ENCODE measurements around the gene EIF1AX. TPM values are rescaled to one million over a fixed set of nuclear protein-coding genes. Genes with fewer than 3 reads are reported as not detected.

EIF1AX gene, protein sequence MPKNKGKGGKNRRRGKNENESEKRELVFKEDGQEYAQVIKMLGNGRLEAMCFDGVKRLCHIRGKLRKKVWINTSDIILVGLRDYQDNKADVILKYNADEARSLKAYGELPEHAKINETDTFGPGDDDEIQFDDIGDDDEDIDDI
- total RNA-seq (10 to 100 TPM; 26.9 to 27.6 TPM), polyA plus RNA-seq (ENCODE audit: insufficient read depth, low read depth, low replicate concordance) (53.1 TPM)
- long read RNA-seq, donor 1, full-length matches to known transcripts = 57 of 68 reads
- long read RNA-seq, donor 1, partial matches to known transcripts = 11 of 68 reads
- long read RNA-seq, donor 1, other reads (novel, unspliced or antisense) = 0 of 68 reads
- long read RNA-seq, donor 2, full-length matches to known transcripts = 38 of 38 reads
- long read RNA-seq, donor 2, partial matches to known transcripts = 0 of 38 reads
- long read RNA-seq, donor 2, other reads (novel, unspliced or antisense) = 0 of 38 reads

DNA sequence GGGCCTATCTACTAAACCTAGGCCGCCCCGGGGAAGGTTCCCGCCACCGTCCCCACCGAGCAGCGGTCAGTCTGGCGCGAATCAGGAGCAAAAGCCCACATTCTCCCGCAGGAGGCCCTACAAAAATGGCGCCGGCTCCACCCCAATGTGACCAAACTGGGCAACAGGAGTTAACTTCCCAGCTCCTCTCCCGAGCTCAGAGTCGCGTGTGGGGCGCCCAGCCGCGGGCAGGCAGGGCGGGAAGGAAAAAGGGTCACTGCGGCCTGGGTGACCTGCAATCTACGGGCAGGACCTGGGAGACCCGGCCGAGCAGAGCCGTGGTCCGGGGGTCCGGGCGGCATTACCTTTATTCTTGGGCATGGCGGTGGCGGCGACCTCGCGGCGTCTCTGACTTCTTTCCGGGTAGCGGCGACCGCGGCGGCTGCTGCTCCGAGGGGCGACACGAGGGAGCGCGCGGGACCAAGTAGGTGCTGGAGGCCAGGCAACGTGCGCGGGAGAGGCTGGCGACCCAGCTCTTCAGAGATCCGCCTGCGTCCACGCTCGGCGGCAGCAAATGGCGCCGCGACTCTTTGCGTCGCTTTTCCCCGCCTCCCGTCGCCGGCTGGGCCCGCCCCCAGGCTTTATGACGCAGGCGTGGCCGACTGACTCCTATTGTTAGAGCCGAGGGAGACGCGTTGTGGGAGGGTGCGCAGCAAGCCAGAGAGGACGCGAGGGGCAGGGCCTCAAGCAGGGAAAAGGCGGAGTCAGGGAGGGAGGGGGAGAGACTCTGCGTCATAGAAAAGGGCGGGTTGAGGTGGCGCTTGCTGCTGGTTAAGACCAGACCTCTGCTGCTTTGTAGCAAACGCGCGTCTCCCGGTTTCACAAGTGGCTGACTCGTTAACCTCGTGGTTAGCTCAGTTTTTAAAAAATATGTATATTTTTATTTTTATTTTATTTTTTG is at the start of gene EIF1AX:
EIF1AX (minus strand) TSS at position 558 of the 940 bp plus-strand sequence; CDS start at position 360, 198 bp downstream.
- no peaks in the 10 kb centered on the region for H3K27me3 ChIP-seq
- H3K27ac ChIP-seq = peak within 1 kb of the TSS; percentile 77 to 88
- H3K4me1 ChIP-seq = no peaks in the 10 kb centered on the region
- 0% methylated on average over 3 to 29 of the region's 82 CpGs for WGBS, 2 donors
- H3K36me3 ChIP-seq (ENCODE audit: low read depth, missing control alignments) = no peaks in the 10 kb centered on the region
- no peaks in the 10 kb centered on the region for H3K9me3 ChIP-seq
- DNase-seq = peak; percentile 97
- TF ChIP-seq, protein P1, sequence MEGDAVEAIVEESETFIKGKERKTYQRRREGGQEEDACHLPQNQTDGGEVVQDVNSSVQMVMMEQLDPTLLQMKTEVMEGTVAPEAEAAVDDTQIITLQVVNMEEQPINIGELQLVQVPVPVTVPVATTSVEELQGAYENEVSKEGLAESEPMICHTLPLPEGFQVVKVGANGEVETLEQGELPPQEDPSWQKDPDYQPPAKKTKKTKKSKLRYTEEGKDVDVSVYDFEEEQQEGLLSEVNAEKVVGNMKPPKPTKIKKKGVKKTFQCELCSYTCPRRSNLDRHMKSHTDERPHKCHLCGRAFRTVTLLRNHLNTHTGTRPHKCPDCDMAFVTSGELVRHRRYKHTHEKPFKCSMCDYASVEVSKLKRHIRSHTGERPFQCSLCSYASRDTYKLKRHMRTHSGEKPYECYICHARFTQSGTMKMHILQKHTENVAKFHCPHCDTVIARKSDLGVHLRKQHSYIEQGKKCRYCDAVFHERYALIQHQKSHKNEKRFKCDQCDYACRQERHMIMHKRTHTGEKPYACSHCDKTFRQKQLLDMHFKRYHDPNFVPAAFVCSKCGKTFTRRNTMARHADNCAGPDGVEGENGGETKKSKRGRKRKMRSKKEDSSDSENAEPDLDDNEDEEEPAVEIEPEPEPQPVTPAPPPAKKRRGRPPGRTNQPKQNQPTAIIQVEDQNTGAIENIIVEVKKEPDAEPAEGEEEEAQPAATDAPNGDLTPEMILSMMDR (IDR thresholded peaks at IDR 0.05) = no peak
- TF ChIP-seq POLR2A (IDR thresholded peaks at IDR 0.05) = peak; percentile 4
- intact Hi-C loops (cut with DNase I; ENCODE audit: low total_unique reads) = loop anchor here (5.0 kb wide), 1 partner anchor 126 kb away; the partner anchor contains the start of gene RPS6KA3
- H3K4me3 ChIP-seq = peak within 1 kb of the TSS; percentile 69 to 81

DNA sequence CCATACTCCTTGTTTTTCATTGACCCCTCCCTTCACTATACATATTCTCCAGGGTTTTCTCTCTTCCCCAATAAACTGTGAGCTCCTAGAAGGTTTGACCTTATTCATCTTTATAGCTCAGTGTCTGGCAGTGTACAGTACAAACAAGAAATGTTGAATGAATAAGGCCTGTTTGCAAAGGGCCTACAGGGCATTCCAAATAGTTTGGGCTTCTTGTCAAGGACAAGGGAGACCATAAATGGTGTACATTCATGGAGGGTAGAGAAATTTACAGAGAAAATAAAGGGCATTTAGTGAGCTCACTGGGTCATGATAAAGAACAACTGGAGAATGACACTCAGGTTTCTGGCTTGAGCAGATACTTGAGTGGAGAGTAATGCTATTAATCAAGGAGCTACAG is 47.5 kb upstream of the EIF1AX start:
- H3K9me3 ChIP-seq = no peaks in the 10 kb centered on the region
- intact Hi-C loops (cut with DNase I; ENCODE audit: low total_unique reads) = no loop called here
- DNase-seq = no peak
- H3K4me3 ChIP-seq = no peak overlapping the region
- H3K27ac ChIP-seq = no peak overlapping the region
- H3K36me3 ChIP-seq (ENCODE audit: low read depth, missing control alignments) = no peaks in the 10 kb centered on the region
- TF ChIP-seq POLR2A (IDR thresholded peaks at IDR 0.05) = no peak
- TF ChIP-seq, protein P1 (IDR thresholded peaks at IDR 0.05) = no peak
- H3K4me1 ChIP-seq = no peaks in the 10 kb centered on the region
- no peaks in the 10 kb centered on the region for H3K27me3 ChIP-seq

DNA sequence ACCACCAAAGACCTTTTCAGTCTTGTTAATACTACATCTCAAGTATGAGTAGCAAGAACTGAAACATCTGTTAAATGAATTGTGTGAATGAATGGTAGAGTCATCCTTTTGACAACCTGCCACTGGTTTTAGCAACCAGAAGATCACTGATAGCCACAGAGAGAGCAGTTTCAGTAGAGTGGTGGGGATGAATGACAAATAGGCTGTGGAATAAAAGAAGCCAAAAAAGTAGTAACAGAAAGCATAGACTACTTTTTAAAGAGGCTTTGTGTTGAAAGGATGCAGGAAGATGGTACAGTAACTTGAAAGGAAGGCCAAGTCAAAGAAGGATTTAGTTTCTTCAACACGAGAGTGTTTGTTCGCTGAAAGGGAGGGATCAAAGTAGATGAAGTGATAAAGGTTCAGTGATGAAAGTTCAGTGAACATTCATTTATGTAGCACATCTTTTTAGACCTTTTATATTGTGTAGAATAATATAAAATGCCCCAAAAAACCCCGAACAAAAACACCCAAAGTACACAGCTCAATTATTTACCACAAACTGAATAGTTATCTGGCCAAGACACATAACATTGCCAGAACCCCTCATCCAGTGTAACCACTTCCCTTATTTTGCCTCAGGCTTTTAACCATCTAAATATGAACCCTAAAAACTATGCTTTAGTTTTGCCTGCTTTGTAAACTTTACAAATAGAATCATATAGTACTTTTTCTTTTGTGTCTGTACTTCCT is 40.1 kb upstream of the EIF1AX start:
- H3K4me3 ChIP-seq = no peak overlapping the region
- no peaks in the 10 kb centered on the region for H3K4me1 ChIP-seq
- H3K27me3 ChIP-seq = no peaks in the 10 kb centered on the region
- no peaks in the 10 kb centered on the region for H3K9me3 ChIP-seq
- intact Hi-C loops (cut with DNase I; ENCODE audit: low total_unique reads) = no loop called here
- no peak for DNase-seq
- 75 to 94% methylated on average over 3 of the region's 3 CpGs for WGBS, 2 donors
- TF ChIP-seq, protein P1 (IDR thresholded peaks at IDR 0.05) = no peak
- TF ChIP-seq POLR2A (IDR thresholded peaks at IDR 0.05) = no peak
- H3K36me3 ChIP-seq (ENCODE audit: low read depth, missing control alignments) = no peaks in the 10 kb centered on the region
- H3K27ac ChIP-seq = no peak overlapping the region

DNA sequence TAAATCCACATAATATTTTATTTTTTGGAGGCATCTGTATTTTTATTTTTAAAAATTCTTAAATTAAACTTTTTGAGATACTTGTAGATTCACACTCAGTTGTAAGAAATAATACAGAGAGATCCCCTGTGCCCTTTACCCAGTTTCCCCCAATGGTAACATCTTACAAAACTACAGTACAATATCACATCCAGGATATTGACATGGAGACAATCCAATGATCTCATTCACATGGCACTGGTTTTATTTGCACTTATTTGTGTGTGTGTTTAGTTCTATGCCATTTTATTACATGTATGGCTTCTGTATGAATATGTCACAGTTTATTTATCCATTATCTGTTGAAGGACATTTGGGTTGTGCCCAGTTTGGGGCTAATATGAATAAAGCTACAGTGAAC is 35.5 kb upstream of the EIF1AX start:
- intact Hi-C loops (cut with DNase I; ENCODE audit: low total_unique reads) = no loop called here

More for the DNA sequence above, 35.5 kb upstream of the EIF1AX start:
- no peak for DNase-seq
- Histone ChIP-seq H3K27me3 (no peaks in the 10 kb centered on the region), H3K36me3 (ENCODE audit: low read depth, missing control alignments) (no peaks in the 10 kb centered on the region), H3K9me3 (no peaks in the 10 kb centered on the region), H3K4me1 (no peaks in the 10 kb centered on the region), H3K4me3 (no peak overlapping the region), H3K27ac (no peak overlapping the region)
- TF ChIP-seq, protein P1 (IDR thresholded peaks at IDR 0.05) = no peak
- no peak for TF ChIP-seq POLR2A (IDR thresholded peaks at IDR 0.05)

Data from testis (tissue), 5 donors.